Measurements from ENCODE around the gene CD300E. TPM values are rescaled to one million over a fixed set of nuclear protein-coding genes. Genes with fewer than 3 reads are reported as not detected.

The CD300E gene
- total and polyA plus RNA-seq, 2 of the 4 experiments (the other 2 are of a cell fraction): not detected

- Histone ChIP-seq H4K8ac (ENCODE audit: low read depth in 2 of 2, low read length in 2 of 2) (no peak overlapping the region), H2AK9ac (replicated peaks; ENCODE audit: low read depth, low read length, poor library complexity) (no peak overlapping the region), H4K91ac (ENCODE audit: insufficient read depth, low read depth, low read length) (no peak overlapping the region), H3K14ac (replicated peaks; ENCODE audit: low read depth, low read length) (no peak overlapping the region), H3K18ac (ENCODE audit: low read depth, low read length) (no peak overlapping the region), H3K4ac (ENCODE audit: low read depth, low read length) (no peak overlapping the region), H3K27me3 (ENCODE audit: control insufficient read depth, insufficient read depth, low read length) (no peaks in the 10 kb centered on the region), H3K9me1 (ENCODE audit: insufficient read depth, low read length) (no peaks in the 10 kb centered on the region), H3K79me1 (ENCODE audit: low read depth in 1 of 2, low read length in 2 of 2) (no peaks in the 10 kb centered on the region), H4K5ac (ENCODE audit: low read depth, low read length) (no peak overlapping the region), H3K27ac (ENCODE audit: insufficient read depth, low read length) (no peak overlapping the region), H2BK120ac (ENCODE audit: low read depth, low read length) (no peak overlapping the region), H2BK15ac (ENCODE audit: low read depth, low read length) (no peak overlapping the region), H3K9me3 (ENCODE audit: control insufficient read depth, insufficient read depth, low read length) (peaks cover 21% of the 10 kb centered on the region), H3K9ac (ENCODE audit: low read depth, low read length) (no peak overlapping the region), H2BK5ac (ENCODE audit: low read depth, low read length, poor library complexity, severe bottlenecking) (no peak overlapping the region), H3K56ac (ENCODE audit: extremely low read depth, insufficient read depth, low read length) (no peak overlapping the region), H2AFZ (replicated peaks; ENCODE audit: low read length, poor library complexity) (no peak overlapping the region), H3K36me3 (ENCODE audit: control insufficient read depth, insufficient read depth, low read length) (no peaks in the 10 kb centered on the region), H2AK5ac (ENCODE audit: low read depth, low read length) (no peak overlapping the region), H3K23ac (ENCODE audit: low read depth, low read length) (no peak overlapping the region), H2BK20ac (ENCODE audit: low read depth, low read length) (no peak overlapping the region), H3K4me3 (ENCODE audit: insufficient read depth, low read depth, low read length) (no peak overlapping the region), H4K20me1 (ENCODE audit: insufficient read depth, low read length) (no peaks in the 10 kb centered on the region), H3K4me2 (ENCODE audit: low read depth, low read length) (no peak overlapping the region), H3K4me1 (ENCODE audit: control insufficient read depth, insufficient read depth, low read length) (no peaks in the 10 kb centered on the region)
- POLR2A ChIA-PET (ENCODE audit: unreplicated experiment): no interaction called here
- DNase-seq (no peak), ATAC-seq (ENCODE audit: low read depth) (no peak)
- intact Hi-C loops (cut with micrococcal nuclease): no loop called here
- dilution Hi-C loops (cut with HindIII; ENCODE audit: low sequenced_read_pairs, unreplicated experiment): no loop called here
- TF ChIP-seq FOS (IDR thresholded peaks at IDR 0.05; ENCODE audit: low read depth, low read length): no peak
- TF ChIP-seq CTCF (conservative IDR thresholded peaks at IDR 0.05; ENCODE audit: low read depth, low read length): no peak
- TF ChIP-seq RCOR1 (IDR thresholded peaks at IDR 0.05; ENCODE audit: insufficient replicate concordance, low read length): no peak
- TF ChIP-seq RFX5 (IDR thresholded peaks at IDR 0.05; ENCODE audit: low read depth, low read length): no peak
- TF ChIP-seq MAZ (IDR thresholded peaks at IDR 0.05; ENCODE audit: borderline replicate concordance, low read depth, low read length): no peak
- no peak for TF ChIP-seq BHLHE40 (IDR thresholded peaks at IDR 0.05; ENCODE audit: low read depth, low read length)
- no peak for TF ChIP-seq SMC3 (IDR thresholded peaks at IDR 0.05; ENCODE audit: low read depth, low read length)
- no peak for TF ChIP-seq MXI1 (IDR thresholded peaks at IDR 0.05; ENCODE audit: borderline replicate concordance, low read depth, low read length)
- no peak for TF ChIP-seq CHD1 (IDR thresholded peaks at IDR 0.05; ENCODE audit: low read depth, low read length)
- no peak for TF ChIP-seq USF2 (IDR thresholded peaks at IDR 0.05; ENCODE audit: low read depth, low read length)
- TF ChIP-seq, protein P1, sequence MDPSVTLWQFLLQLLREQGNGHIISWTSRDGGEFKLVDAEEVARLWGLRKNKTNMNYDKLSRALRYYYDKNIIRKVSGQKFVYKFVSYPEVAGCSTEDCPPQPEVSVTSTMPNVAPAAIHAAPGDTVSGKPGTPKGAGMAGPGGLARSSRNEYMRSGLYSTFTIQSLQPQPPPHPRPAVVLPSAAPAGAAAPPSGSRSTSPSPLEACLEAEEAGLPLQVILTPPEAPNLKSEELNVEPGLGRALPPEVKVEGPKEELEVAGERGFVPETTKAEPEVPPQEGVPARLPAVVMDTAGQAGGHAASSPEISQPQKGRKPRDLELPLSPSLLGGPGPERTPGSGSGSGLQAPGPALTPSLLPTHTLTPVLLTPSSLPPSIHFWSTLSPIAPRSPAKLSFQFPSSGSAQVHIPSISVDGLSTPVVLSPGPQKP (IDR thresholded peaks at IDR 0.05; ENCODE audit: borderline replicate concordance, low read depth, low read length): no peak
- TF ChIP-seq POLR2A (IDR thresholded peaks at IDR 0.05; ENCODE audit: low read depth, low read length): no peak
- TF ChIP-seq NFE2L2 (IDR thresholded peaks at IDR 0.05; ENCODE audit: low read depth, low read length): no peak
- no peak for TF ChIP-seq RAD21 (IDR thresholded peaks at IDR 0.05; ENCODE audit: low read length)
- TF ChIP-seq CEBPB (IDR thresholded peaks at IDR 0.05; ENCODE audit: low read depth, low read length): no peak
- no peak for TF ChIP-seq MAFK (IDR thresholded peaks at IDR 0.05; ENCODE audit: low read depth, low read length)
- 10% methylated on average over 1 of the region's 2 CpGs; no CpG with 5 or more reads in 1 of the 2 experiments for WGBS, 2 experiments (ENCODE audit: extremely low coverage in 2 of 2, insufficient read length in 1 of 2)
- in situ Hi-C loops (cut with MboI; ENCODE audit: low sequenced_read_pairs): no loop called here
- CTCF ChIA-PET: no interaction called here
- no TSS peak for BruUV-seq (replicated peaks)
These were observed 13.4 kb downstream of the CD300E start for GRCh38 chr17:74610108-74610507.
